ENCODE results near the gene SLC35E1.

GRCh38 chr19:16598848-16599247 is 26.6 kb upstream of the SLC35E1 start:
- TF ChIP-seq ZNF232 (CRISPR knock-in tag; IDR thresholded peaks at IDR 0.05) (no peak), TP53 (CRISPR knock-in tag; IDR thresholded peaks at IDR 0.05) (no peak), CTCF (IDR thresholded peaks at IDR 0.05) (no peak), SP1 (CRISPR knock-in tag; conservative IDR thresholded peaks at IDR 0.05) (no peak), RELA (CRISPR knock-in tag; IDR thresholded peaks at IDR 0.05; ENCODE audit: borderline replicate concordance) (no peak), ERG (CRISPR knock-in tag; IDR thresholded peaks at IDR 0.05) (no peak), PRDM15 (CRISPR knock-in tag; IDR thresholded peaks at IDR 0.05) (no peak), AFF4 (CRISPR knock-in tag; IDR thresholded peaks at IDR 0.05; ENCODE audit: borderline replicate concordance) (no peak), CBFB (CRISPR knock-in tag; IDR thresholded peaks at IDR 0.05; ENCODE audit: low read depth) (no peak)
